H1 (cell line): Measurements from ENCODE around the gene CFAP74. TPM values are rescaled to one million over a fixed set of nuclear protein-coding genes. Genes with fewer than 3 reads are reported as not detected.

Experiments
- ASH2L ChIP-seq: fragments of 200-600, 300-600 bp; sonication (generic); IDR thresholded peaks from one replicate; pipeline ENCODE4 v1.7.1; 2017; ENCODE audit warnings: low read length
- CEBPB ChIP-seq: IDR thresholded peaks from 2 replicates; pipeline ENCODE4 v1.6.1; 2012; ENCODE audit warnings: low read depth, low read length
- POLR2A ChIP-seq, 2 experiments: IDR thresholded peaks; 1 replicate in 1 of 2; 2 replicates in 1 of 2; pipeline ENCODE4 v1.6.1; 2011; ENCODE audit warnings: low read depth in 2 of 2, low read length in 2 of 2, mild to moderate bottlenecking in 2 of 2; ENCODE audit errors: control extremely low read depth in 1 of 2
- RAD21 ChIP-seq, 2 experiments: IDR thresholded peaks in 1 of 2; conservative IDR thresholded peaks in 1 of 2; 2 replicates each; pipeline ENCODE4 v1.6.1; 2011; ENCODE audit warnings: low read depth in 2 of 2, low read length in 2 of 2, improper control_type of control experiment in 1 of 2, inconsistent platforms in 1 of 2, mild to moderate bottlenecking in 1 of 2, moderate library complexity in 1 of 2
- polyA plus RNA-seq, 7 experiments: library from polyadenylated mRNA; depleted of rRNA in 3 of 7; stranded (reverse) in 5 of 7; unstranded in 2 of 7; fragments of >200 nt in 5 of 7; fragments of 200-250 nt in 2 of 7; gene quantifications; 1 replicate in 5 of 7; 2 replicates in 1 of 7; 4 replicates in 1 of 7; pipeline versions ENCODE4 v1.2.1 to v1.2.3, GENCODE V29; 2011 to 2013; ENCODE audit warnings: missing spikeins in 2 of 7, mixed read lengths in 2 of 7
- total RNA-seq: library from RNA; stranded (reverse); fragmentation: NEBNext Ultra II Directional; extraction: Animal tissue kit (Norgen Biotek cat#: 25700); gene quantifications from 2 replicates; pipeline ENCODE4 v1.2.1, GENCODE V29; 2021
- TF ChIP-seq, protein P1 (sequence below): fragments of 300-600 bp; sonication (generic); IDR thresholded peaks from 2 replicates; pipeline ENCODE4 v1.7.1; 2012; ENCODE audit warnings: low read length, moderate library complexity, mild to moderate bottlenecking, inconsistent platforms; ENCODE audit not compliant: insufficient replicate concordance

CFAP74 gene
- total and polyA plus RNA-seq, 2 of the 8 experiments (the other 6 are each of a cell fraction or from before 2014, with no cell fraction given), result 0.09 to 0.20 TPM

DNA sequence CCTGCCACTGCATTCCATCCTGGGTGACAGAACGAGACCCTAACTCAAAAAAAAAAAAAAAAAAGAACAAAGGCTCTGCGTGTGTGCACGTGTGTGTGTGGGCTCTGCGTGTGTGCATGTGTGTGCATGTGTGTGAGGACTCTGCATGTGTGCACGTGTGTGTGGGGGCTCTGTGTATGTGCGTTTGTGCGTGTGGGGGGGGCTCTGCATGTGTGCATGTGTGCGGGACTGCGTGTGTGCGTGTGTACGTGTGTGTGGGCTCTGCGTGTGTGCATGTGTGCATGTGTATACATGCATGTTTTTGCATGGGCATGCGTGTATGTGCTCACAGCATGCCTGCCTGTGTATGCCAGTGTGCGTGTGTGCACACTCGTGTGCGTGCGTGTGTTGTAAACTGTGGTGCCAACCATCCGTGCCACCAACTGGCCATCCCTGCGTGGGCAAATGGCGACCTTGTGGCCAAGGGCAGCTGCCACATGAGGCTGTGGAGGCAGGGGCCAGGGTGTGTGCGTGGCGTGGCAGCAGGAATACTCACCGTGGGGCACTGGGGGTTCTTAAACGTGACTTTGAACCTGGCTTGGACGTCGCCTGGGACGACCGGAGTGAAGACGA lies 57.7 kb downstream of the CFAP74 start (continued):
- TF ChIP-seq RAD21 (IDR thresholded peaks at IDR 0.05 in 1 of 2, conservative IDR thresholded peaks at IDR 0.05 in 1 of 2; ENCODE audit: low read depth in 2 of 2, low read length in 2 of 2) (no peak), CEBPB (no peak), POLR2A (IDR thresholded peaks at IDR 0.05; ENCODE audit: control extremely low read depth in 1 of 2, low read depth in 2 of 2, low read length in 2 of 2) (no peak), ASH2L (no peak)
- TF ChIP-seq, protein P1, sequence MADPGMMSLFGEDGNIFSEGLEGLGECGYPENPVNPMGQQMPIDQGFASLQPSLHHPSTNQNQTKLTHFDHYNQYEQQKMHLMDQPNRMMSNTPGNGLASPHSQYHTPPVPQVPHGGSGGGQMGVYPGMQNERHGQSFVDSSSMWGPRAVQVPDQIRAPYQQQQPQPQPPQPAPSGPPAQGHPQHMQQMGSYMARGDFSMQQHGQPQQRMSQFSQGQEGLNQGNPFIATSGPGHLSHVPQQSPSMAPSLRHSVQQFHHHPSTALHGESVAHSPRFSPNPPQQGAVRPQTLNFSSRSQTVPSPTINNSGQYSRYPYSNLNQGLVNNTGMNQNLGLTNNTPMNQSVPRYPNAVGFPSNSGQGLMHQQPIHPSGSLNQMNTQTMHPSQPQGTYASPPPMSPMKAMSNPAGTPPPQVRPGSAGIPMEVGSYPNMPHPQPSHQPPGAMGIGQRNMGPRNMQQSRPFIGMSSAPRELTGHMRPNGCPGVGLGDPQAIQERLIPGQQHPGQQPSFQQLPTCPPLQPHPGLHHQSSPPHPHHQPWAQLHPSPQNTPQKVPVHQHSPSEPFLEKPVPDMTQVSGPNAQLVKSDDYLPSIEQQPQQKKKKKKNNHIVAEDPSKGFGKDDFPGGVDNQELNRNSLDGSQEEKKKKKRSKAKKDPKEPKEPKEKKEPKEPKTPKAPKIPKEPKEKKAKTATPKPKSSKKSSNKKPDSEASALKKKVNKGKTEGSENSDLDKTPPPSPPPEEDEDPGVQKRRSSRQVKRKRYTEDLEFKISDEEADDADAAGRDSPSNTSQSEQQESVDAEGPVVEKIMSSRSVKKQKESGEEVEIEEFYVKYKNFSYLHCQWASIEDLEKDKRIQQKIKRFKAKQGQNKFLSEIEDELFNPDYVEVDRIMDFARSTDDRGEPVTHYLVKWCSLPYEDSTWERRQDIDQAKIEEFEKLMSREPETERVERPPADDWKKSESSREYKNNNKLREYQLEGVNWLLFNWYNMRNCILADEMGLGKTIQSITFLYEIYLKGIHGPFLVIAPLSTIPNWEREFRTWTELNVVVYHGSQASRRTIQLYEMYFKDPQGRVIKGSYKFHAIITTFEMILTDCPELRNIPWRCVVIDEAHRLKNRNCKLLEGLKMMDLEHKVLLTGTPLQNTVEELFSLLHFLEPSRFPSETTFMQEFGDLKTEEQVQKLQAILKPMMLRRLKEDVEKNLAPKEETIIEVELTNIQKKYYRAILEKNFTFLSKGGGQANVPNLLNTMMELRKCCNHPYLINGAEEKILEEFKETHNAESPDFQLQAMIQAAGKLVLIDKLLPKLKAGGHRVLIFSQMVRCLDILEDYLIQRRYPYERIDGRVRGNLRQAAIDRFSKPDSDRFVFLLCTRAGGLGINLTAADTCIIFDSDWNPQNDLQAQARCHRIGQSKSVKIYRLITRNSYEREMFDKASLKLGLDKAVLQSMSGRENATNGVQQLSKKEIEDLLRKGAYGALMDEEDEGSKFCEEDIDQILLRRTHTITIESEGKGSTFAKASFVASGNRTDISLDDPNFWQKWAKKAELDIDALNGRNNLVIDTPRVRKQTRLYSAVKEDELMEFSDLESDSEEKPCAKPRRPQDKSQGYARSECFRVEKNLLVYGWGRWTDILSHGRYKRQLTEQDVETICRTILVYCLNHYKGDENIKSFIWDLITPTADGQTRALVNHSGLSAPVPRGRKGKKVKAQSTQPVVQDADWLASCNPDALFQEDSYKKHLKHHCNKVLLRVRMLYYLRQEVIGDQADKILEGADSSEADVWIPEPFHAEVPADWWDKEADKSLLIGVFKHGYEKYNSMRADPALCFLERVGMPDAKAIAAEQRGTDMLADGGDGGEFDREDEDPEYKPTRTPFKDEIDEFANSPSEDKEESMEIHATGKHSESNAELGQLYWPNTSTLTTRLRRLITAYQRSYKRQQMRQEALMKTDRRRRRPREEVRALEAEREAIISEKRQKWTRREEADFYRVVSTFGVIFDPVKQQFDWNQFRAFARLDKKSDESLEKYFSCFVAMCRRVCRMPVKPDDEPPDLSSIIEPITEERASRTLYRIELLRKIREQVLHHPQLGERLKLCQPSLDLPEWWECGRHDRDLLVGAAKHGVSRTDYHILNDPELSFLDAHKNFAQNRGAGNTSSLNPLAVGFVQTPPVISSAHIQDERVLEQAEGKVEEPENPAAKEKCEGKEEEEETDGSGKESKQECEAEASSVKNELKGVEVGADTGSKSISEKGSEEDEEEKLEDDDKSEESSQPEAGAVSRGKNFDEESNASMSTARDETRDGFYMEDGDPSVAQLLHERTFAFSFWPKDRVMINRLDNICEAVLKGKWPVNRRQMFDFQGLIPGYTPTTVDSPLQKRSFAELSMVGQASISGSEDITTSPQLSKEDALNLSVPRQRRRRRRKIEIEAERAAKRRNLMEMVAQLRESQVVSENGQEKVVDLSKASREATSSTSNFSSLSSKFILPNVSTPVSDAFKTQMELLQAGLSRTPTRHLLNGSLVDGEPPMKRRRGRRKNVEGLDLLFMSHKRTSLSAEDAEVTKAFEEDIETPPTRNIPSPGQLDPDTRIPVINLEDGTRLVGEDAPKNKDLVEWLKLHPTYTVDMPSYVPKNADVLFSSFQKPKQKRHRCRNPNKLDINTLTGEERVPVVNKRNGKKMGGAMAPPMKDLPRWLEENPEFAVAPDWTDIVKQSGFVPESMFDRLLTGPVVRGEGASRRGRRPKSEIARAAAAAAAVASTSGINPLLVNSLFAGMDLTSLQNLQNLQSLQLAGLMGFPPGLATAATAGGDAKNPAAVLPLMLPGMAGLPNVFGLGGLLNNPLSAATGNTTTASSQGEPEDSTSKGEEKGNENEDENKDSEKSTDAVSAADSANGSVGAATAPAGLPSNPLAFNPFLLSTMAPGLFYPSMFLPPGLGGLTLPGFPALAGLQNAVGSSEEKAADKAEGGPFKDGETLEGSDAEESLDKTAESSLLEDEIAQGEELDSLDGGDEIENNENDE, result no peak
- TF ChIP-seq, all 59 proteins: peak for 0
